NCI-H128 (cell line): ENCODE results near the gene ANKRD34C.
A peak's percentile ranks its signal among the peaks of the same experiment; 100 is the strongest.
"Not testable (repeated sequence)": the region's sequence is repeated elsewhere in the genome, so short reads cannot be mapped to it uniquely, and the experiment has no call there.

Experiments
- DNase-seq: peaks from one replicate; lab custom pipeline; 2025; ENCODE audit not compliant: unreplicated experiment; lab: John Stamatoyannopoulos, UW

ANKRD34C gene

DNA sequence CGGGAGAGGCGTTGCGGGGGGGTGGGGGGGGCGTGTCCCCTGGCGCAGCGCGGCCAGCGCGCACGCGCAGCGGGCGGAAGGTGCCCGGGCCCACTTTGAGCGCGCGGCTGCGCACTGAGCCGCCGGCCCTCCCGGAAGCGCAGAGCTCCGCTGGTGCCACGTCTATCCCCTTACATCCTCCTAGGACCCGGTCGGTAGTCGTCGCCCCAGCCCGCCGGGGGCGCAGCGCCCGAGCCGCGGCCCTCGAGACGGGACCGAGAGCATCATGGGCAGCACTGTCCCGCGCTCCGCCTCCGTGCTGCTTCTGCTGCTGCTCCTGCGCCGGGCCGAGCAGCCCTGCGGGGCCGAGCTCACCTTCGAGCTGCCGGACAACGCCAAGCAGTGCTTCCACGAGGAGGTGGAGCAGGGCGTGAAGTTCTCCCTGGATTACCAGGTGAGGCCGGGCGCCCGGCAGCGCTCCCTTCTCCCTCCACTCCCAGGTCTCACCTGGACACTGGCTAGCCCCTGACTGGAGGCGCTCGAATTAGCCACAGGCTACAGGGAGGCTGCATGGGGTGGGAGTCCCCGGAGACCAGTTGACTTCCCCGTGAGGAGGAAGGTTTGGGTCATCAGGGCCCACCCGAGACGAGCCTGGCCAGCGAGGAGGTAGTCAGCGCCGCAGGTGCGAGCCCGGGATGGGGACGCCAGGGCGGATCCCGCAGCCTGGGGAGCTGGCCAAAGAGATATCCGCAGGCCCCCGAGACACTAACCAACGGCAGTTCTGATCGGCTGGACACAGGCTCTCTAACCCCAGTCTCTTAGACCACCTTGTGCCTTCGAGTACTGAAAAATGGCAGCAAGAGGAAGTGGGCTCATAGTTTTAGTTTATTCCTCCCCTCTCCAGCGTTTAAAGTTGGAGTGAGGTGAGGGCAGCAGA is 28.7 kb downstream of the ANKRD34C start, which contains the start of gene TMED3:
TSS of gene TMED3 (plus strand) at position 128 of the 916 bp plus-strand sequence. CDS start at position 266, 138 bp downstream.
- DNase-seq, result peak; percentile 31

DNA sequence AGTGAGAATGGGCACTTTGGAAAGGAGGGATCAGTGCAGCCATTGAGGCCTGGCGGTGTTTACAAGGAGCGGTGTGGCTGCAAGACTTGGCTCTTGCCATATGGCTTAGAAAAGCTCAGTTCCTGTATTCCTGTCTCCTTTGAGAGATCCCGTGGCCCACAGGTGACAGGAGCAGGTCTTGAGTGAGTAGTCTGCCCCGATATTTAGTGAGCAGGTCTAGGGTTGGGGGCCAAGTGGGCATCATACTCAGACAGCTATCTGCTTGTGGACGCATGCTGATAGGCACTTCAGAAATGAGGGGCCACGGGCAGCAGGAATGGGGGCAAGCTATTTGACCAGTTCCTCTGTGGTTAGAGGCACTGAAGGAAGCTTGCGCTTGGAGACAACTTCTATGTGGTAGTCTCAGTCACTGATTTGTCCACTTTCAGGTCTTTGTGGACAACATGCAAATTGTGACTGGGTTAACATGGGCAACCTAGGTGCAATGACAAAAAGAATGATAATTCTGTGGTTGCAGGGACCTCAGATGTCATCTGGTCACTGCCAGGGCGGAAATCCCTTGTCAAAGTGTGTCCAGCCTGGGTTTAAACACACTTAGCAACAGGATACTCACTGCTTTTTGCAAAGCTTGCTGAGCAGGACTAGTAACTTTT is 29.5 kb downstream of the ANKRD34C start:
- no peak for DNase-seq

- no peak for DNase-seq
Observed at GRCh38 chr15:79314186-79314585, 31.7 kb downstream of the ANKRD34C start.

GRCh38 chr15:79314811-79315210 is 32.3 kb downstream of the ANKRD34C start:
- DNase-seq, result no peak

DNA sequence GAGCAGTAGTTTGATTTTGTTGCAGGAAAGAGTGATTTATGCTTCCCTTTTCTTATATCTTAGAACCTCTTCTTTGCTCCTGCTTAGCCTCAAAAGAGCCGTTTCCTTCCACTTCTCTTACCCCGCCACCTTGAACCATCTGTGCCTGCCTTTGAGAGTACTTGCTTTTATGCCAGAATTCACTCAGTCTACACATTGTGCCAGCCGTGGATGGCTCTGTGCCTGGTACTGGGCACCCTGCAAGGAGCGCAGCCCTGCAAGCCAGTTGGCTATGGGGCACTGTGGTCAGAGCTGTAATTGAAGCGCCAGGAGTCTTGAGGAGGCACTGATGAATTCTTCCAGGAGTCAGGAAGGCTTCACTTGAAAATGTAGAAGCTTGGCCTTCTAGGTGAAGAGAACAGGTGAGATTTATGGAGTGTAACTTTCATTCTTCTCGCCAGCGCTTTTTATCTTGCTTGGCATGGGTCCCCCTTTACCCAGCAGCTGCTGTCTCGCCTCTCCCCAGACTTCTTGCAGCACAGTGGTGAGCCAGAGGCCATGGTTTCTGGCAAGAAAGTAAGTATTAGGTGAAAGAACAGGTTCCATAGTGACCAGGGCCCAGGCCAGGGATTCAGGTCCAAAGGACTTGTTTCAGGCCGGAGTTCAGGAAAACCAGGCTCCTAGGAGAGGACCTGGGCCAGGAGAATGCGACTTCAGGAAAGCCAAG is 33.3 kb downstream of the ANKRD34C start:
- DNase-seq, result no peak

GRCh38 chr15:79316864-79317263 is 34.3 kb downstream of the ANKRD34C start:
- no peak for DNase-seq

DNA sequence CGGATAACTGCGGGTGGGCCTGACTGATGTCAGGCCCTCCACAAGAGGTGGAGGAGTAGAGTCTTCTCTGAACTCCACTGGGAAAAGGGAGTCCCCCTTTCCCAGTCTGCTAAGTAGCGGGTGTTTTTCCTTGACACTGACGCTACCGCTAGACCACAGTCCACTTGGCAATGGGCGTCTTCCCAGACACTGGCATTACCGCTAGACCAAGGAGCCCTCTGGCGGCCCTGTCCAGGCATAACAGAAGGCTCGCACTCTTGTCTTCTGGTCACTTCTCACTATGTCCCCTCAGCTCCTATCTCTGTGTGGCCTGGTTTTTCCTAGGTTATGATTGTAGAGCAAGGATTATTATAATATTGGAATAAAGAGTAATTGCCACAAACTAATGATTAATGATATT is 37.5 kb downstream of the ANKRD34C start:
- not testable (repeated sequence) for DNase-seq

- DNase-seq, result no peak
Observed at GRCh38 chr15:79321876-79322275, 39.4 kb downstream of the ANKRD34C start.

DNA sequence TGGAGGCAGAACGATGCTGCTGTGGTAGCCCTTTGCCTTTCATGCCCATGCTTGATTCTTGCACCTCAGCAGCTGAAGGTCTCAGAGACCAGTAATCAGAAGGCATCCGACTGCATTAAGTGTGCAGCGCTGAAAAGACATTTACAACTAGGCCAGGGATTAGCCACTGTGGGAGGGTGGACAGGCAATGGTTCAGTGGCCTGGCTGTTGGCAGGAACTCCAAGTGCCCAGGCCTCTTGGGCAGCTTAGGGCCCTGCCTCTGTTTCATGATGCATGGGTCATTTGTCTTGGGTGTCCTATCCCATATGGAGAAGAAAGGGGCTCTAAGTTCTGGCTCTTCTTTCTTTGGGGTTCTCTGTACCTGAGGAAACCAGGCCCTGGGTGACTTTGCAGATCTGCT is 39.8 kb downstream of the ANKRD34C start:
- no peak for DNase-seq

DNA sequence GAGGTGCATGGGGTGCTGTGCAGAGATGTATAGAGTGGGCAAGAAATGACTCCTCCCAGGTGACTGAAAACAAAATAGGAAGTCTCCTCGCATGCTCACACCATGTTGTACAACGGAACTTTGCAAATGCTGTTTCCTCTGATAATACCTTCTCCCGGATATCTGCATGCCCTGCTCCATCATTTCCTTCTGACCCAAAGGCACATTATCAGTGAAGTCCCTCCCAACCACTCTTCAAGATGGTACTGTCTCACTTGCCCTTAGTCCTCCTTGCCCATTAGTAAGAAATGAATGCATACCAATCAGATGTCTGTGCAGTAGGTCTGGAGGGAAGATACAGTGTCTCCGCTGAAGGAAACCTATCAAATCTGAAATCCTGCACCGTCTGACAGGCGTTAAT is 40.4 kb downstream of the ANKRD34C start:
- DNase-seq, result no peak

- DNase-seq, result no peak
Observed at GRCh38 chr15:79329171-79329611, 46.7 kb downstream of the ANKRD34C start.
